SJSA1 (cell line): Measurements from ENCODE around the gene LY6G6F. TPM values are rescaled to one million over a fixed set of nuclear protein-coding genes. Genes with fewer than 3 reads are reported as not detected.

ENCODE experiments used
- DNase-seq, 2 experiments: peaks; one replicate each; pipeline ENCODE4 v3.0.0-alpha.2; 2015 to 2020; ENCODE audit warnings: low spot score in 2 of 2, low read depth in 1 of 2
- H3K27ac ChIP-seq: fragments of 250-450 bp; sonication (Bioruptor Pico); 2 replicates; pipeline ENCODE4 v1.5.1; 2020; ENCODE audit warnings: mild to moderate bottlenecking, moderate library complexity
- H3K27me3 ChIP-seq: fragments of 250-450 bp; sonication (Bioruptor Pico); replicated peaks from 2 replicates; pipeline ENCODE4 v1.5.1; 2020; ENCODE audit warnings: mild to moderate bottlenecking, moderate library complexity
- H3K36me3 ChIP-seq: fragments of 250-450 bp; sonication (Bioruptor Pico); 2 replicates; pipeline ENCODE4 v1.5.1; 2020; ENCODE audit warnings: mild to moderate bottlenecking
- H3K4me1 ChIP-seq: fragments of 250-450 bp; sonication (Bioruptor Pico); replicated peaks from 2 replicates; pipeline ENCODE4 v1.6.1; 2021; ENCODE audit warnings: mild to moderate bottlenecking
- H3K4me3 ChIP-seq: fragments of 250-450 bp; sonication (Bioruptor Pico); 2 replicates; pipeline ENCODE4 v1.5.1; 2020; ENCODE audit warnings: mild to moderate bottlenecking
- H3K9me3 ChIP-seq: fragments of 250-450 bp; sonication (Bioruptor Pico); replicated peaks from 2 replicates; pipeline ENCODE4 v1.5.1; 2020; ENCODE audit warnings: mild to moderate bottlenecking
- total RNA-seq: library from RNA; depleted of rRNA; stranded (reverse); fragments of >200 nt; shearing (Covaris generic); gene quantifications from 2 replicates; pipeline ENCODE4 v1.2.3, GENCODE V29; 2014; rRNA removed

LY6G6F gene
- total RNA-seq, 1 experiment from 2014 or later: not detected

- Histone ChIP-seq H3K36me3 (peaks cover 45% of the 10 kb centered on the region), H3K27me3 (no peaks in the 10 kb centered on the region), H3K9me3 (no peaks in the 10 kb centered on the region), H3K4me1 (peaks cover 36% of the 10 kb centered on the region), H3K27ac (peak within 1 kb of the TSS; percentile 94), H3K4me3 (peak within 1 kb of the TSS; percentile 57)
- peak; percentile 98 to 99 for DNase-seq
These were observed 33.2 kb downstream of the LY6G6F start, which contains the start of gene MSH5 for GRCh38 chr6:31739639-31740396. Gene MSH5 (plus strand): TSS chr6:31740005. CDS start chr6:31740467, 462 bp downstream.

GRCh38 chr6:31740397-31741223 is 33.9 kb downstream of the LY6G6F start:
- Histone ChIP-seq H3K36me3 (peaks cover 37% of the 10 kb centered on the region), H3K4me1 (peaks cover 36% of the 10 kb centered on the region), H3K27me3 (no peaks in the 10 kb centered on the region)

GRCh38 chr6:31741815-31742214 is 35.1 kb downstream of the LY6G6F start:
- H3K36me3 ChIP-seq: peaks cover 39% of the 10 kb centered on the region
- DNase-seq: no peak

More at GRCh38 chr6:31740397-31741223, 33.9 kb downstream of the LY6G6F start:
- Histone ChIP-seq H3K9me3 (no peaks in the 10 kb centered on the region), H3K27ac (peak overlapping the region; percentile 74), H3K4me3 (peak overlapping the region; percentile 57)
- no peak for DNase-seq

GRCh38 chr6:31742894-31743293 is 36.2 kb downstream of the LY6G6F start:
- Histone ChIP-seq H3K36me3 (peaks cover 47% of the 10 kb centered on the region), H3K27me3 (no peaks in the 10 kb centered on the region), H3K4me3 (no peak overlapping the region), H3K4me1 (peaks cover 39% of the 10 kb centered on the region), H3K27ac (no peak overlapping the region), H3K9me3 (no peaks in the 10 kb centered on the region)
- DNase-seq: no peak

More at GRCh38 chr6:31741815-31742214, 35.1 kb downstream of the LY6G6F start:
- H3K4me1 ChIP-seq: peaks cover 39% of the 10 kb centered on the region
- H3K9me3 ChIP-seq: no peaks in the 10 kb centered on the region
- H3K27ac ChIP-seq: no peak overlapping the region
- no peak overlapping the region for H3K4me3 ChIP-seq
- no peaks in the 10 kb centered on the region for H3K27me3 ChIP-seq

- Histone ChIP-seq H3K27ac (no peak overlapping the region), H3K4me3 (no peak overlapping the region), H3K27me3 (no peaks in the 10 kb centered on the region), H3K36me3 (peaks cover 51% of the 10 kb centered on the region), H3K4me1 (peaks cover 37% of the 10 kb centered on the region), H3K9me3 (no peaks in the 10 kb centered on the region)
- DNase-seq: no peak
These were observed 37.8 kb downstream of the LY6G6F start for GRCh38 chr6:31744422-31744821.

GRCh38 chr6:31749301-31750036 is 42.8 kb downstream of the LY6G6F start:
- Histone ChIP-seq H3K36me3 (peaks cover 27% of the 10 kb centered on the region), H3K4me1 (peaks cover 63% of the 10 kb centered on the region), H3K27ac (peak overlapping the region; percentile 52; the same call in 1 of the 2 replicates), H3K27me3 (no peaks in the 10 kb centered on the region), H3K4me3 (no peak overlapping the region), H3K9me3 (no peaks in the 10 kb centered on the region)
- no peak for DNase-seq

- H3K36me3 ChIP-seq: peaks cover 25% of the 10 kb centered on the region
- no peak overlapping the region for H3K4me3 ChIP-seq
- peak in 1 of 2 experiments; percentile 61 for DNase-seq
- H3K9me3 ChIP-seq: no peaks in the 10 kb centered on the region
- peak overlapping the region; percentile 52 for H3K27ac ChIP-seq
- H3K4me1 ChIP-seq: peaks cover 63% of the 10 kb centered on the region
- no peaks in the 10 kb centered on the region for H3K27me3 ChIP-seq
These were observed 43.9 kb downstream of the LY6G6F start for GRCh38 chr6:31750411-31751022.

- peak in 1 of 2 experiments; percentile 54 for DNase-seq
- Histone ChIP-seq H3K4me3 (no peak overlapping the region), H3K9me3 (no peaks in the 10 kb centered on the region), H3K27ac (peak overlapping the region; percentile 55), H3K36me3 (peaks cover 11% of the 10 kb centered on the region), H3K4me1 (peaks cover 47% of the 10 kb centered on the region), H3K27me3 (no peaks in the 10 kb centered on the region)
These were observed 46.2 kb downstream of the LY6G6F start for GRCh38 chr6:31752739-31753319.

GRCh38 chr6:31758281-31758680 is 51.6 kb downstream of the LY6G6F start:
- Histone ChIP-seq H3K9me3 (no peaks in the 10 kb centered on the region), H3K27ac (no peak overlapping the region), H3K4me3 (no peak overlapping the region), H3K36me3 (peaks cover 6% of the 10 kb centered on the region), H3K4me1 (peaks cover 5% of the 10 kb centered on the region), H3K27me3 (no peaks in the 10 kb centered on the region)
- DNase-seq: no peak

Other genes starting within 250 kb of the LY6G6F start
- gene MICB, start 208.7 kb upstream of the LY6G6F start, total RNA-seq: 32.7 and 60.0 TPM in 2 replicates
- gene MCCD1, start 177.9 kb upstream of the LY6G6F start, total RNA-seq: not detected in 2 replicates
- 399 and 467 TPM in 2 replicates for gene DDX39B, start 164.9 kb upstream of the LY6G6F start, total RNA-seq
- 0.13 TPM in 1 of 2 replicates, not detected in the other for gene ATP6V1G2, start 160.3 kb upstream of the LY6G6F start, total RNA-seq
- 21.0 and 22.3 TPM in 2 replicates for gene NFKBIL1, start 159.3 kb upstream of the LY6G6F start, total RNA-seq
- not detected in 2 replicates for gene LTA, start 134.6 kb upstream of the LY6G6F start, total RNA-seq
- not detected in 2 replicates for gene TNF, start 131.3 kb upstream of the LY6G6F start, total RNA-seq
- not detected in 2 replicates for gene LTB, start 124.4 kb upstream of the LY6G6F start, total RNA-seq
- gene LST1, start 120.6 kb upstream of the LY6G6F start, total RNA-seq: not detected in 2 replicates
- gene NCR3, start 113.9 kb upstream of the LY6G6F start, total RNA-seq: not detected in 2 replicates
- not detected in 2 replicates for gene AIF1, start 91.6 kb upstream of the LY6G6F start, total RNA-seq
- 36.1 and 68.6 TPM in 2 replicates for gene PRRC2A, start 86.2 kb upstream of the LY6G6F start, total RNA-seq
- gene BAG6, start 54.2 kb upstream of the LY6G6F start, total RNA-seq: 187 and 208 TPM in 2 replicates
- gene APOM, start 51.0 kb upstream of the LY6G6F start, total RNA-seq: 0.75 and 1.1 TPM in 2 replicates
- 21.1 and 23.7 TPM in 2 replicates for gene C6orf47, start 46.1 kb upstream of the LY6G6F start, total RNA-seq
- 8.0 and 13.5 TPM in 2 replicates for gene GPANK1, start 41.9 kb upstream of the LY6G6F start, total RNA-seq
- 270 and 293 TPM in 2 replicates for gene CSNK2B, start 40.8 kb upstream of the LY6G6F start, total RNA-seq
- gene LY6G5B, start 36.9 kb upstream of the LY6G6F start, total RNA-seq: 0.19 and 1.6 TPM in 2 replicates
- gene LY6G5C, start 25.8 kb upstream of the LY6G6F start, total RNA-seq: 1.6 TPM in 1 of 2 replicates, not detected in the other
- 37.6 and 47.5 TPM in 2 replicates for gene ABHD16A, start 3.5 kb upstream of the LY6G6F start, total RNA-seq
- gene LY6G6D, start 8.5 kb downstream of the LY6G6F start, total RNA-seq: not detected in 2 replicates
- gene LY6G6C, start 14.9 kb downstream of the LY6G6F start, total RNA-seq: not detected in 2 replicates
- gene MPIG6B, start 16.5 kb downstream of the LY6G6F start, total RNA-seq: not detected in 2 replicates
- gene DDAH2, start 22.4 kb downstream of the LY6G6F start, total RNA-seq: 80.0 and 128 TPM in 2 replicates
- 1,071 and 1,205 TPM in 2 replicates for gene CLIC1, start 29.7 kb downstream of the LY6G6F start, total RNA-seq
- gene MSH5, start 33.1 kb downstream of the LY6G6F start, total RNA-seq: 3.9 and 16.7 TPM in 2 replicates
- gene SAPCD1, start 55.8 kb downstream of the LY6G6F start, total RNA-seq: 1.4 TPM in 1 of 2 replicates, not detected in the other
- gene VWA7, start 70.5 kb downstream of the LY6G6F start, total RNA-seq: not detected in 2 replicates
- gene VARS1, start 88.9 kb downstream of the LY6G6F start, total RNA-seq: 23.1 and 39.5 TPM in 2 replicates
- gene LSM2, start 100.1 kb downstream of the LY6G6F start, total RNA-seq: 72.6 and 89.4 TPM in 2 replicates
- gene HSPA1L, start 108.4 kb downstream of the LY6G6F start, total RNA-seq: 0.78 and 0.87 TPM in 2 replicates
- 211 and 214 TPM in 2 replicates for gene HSPA1A, start 108.7 kb downstream of the LY6G6F start, total RNA-seq
- 218 and 257 TPM in 2 replicates for gene HSPA1B, start 120.9 kb downstream of the LY6G6F start, total RNA-seq
- 38.1 and 38.6 TPM in 2 replicates for gene NEU1, start 156.0 kb downstream of the LY6G6F start, total RNA-seq
- not detected in 2 replicates for gene SLC44A4, start 172.1 kb downstream of the LY6G6F start, total RNA-seq
- gene EHMT2, start 190.8 kb downstream of the LY6G6F start, total RNA-seq: 33.8 and 40.4 TPM in 2 replicates
- 0.53 and 2.0 TPM in 2 replicates for gene ZBTB12, start 195.2 kb downstream of the LY6G6F start, total RNA-seq
- gene C2, start 220.9 kb downstream of the LY6G6F start, total RNA-seq: 0.47 and 0.53 TPM in 2 replicates
- gene CFB, start 239.2 kb downstream of the LY6G6F start, total RNA-seq: 0.50 and 0.58 TPM in 2 replicates